MM.1S (cell line): Measurements from ENCODE around the gene HSPB8.

Experiments
- DNase-seq: peaks from one replicate; pipeline ENCODE4 v3.0.0-alpha.2; 2015
- H2AFZ ChIP-seq: fragments of 300-600 bp; sonication (generic); 2 replicates; pipeline ENCODE4 v1.6.0; 2016; ENCODE audit warnings: antibody characterized with exemption, low read length
- H3F3A ChIP-seq: fragments of 300-600 bp; sonication (generic); 2 replicates; pipeline ENCODE4 v1.6.1; 2016; ENCODE audit warnings: mild to moderate bottlenecking, antibody characterized with exemption, low read length, moderate library complexity, mixed read lengths; ENCODE audit not compliant: insufficient read depth
- H3K27ac ChIP-seq: fragments of 300-600 bp; sonication (generic); 2 replicates; pipeline ENCODE4 v1.5.1; 2016; ENCODE audit warnings: mild to moderate bottlenecking, low read length
- H3K27me3 ChIP-seq: fragments of 300-600 bp; sonication (generic); replicated peaks from 2 replicates; pipeline ENCODE4 v1.6.0; 2016; ENCODE audit warnings: low read length; ENCODE audit not compliant: insufficient read depth
- H3K36me3 ChIP-seq: fragments of 300-600 bp; sonication (generic); replicated peaks from 2 replicates; pipeline ENCODE4 v1.6.1; 2016; ENCODE audit warnings: mild to moderate bottlenecking, low read length, mixed read lengths; ENCODE audit not compliant: insufficient read depth
- H3K4me1 ChIP-seq: fragments of 300-600 bp; sonication (generic); 2 replicates; pipeline ENCODE4 v1.6.1; 2016; ENCODE audit warnings: low read length, mixed read lengths
- H3K4me2 ChIP-seq: fragments of 300-600 bp; sonication (generic); 2 replicates; pipeline ENCODE4 v1.6.0; 2016; ENCODE audit warnings: low read depth, low read length
- H3K4me3 ChIP-seq: fragments of 300-600 bp; sonication (generic); 2 replicates; pipeline ENCODE4 v1.5.1; 2016; ENCODE audit warnings: low read length, mixed read lengths
- H3K79me2 ChIP-seq: fragments of 300-600 bp; sonication (generic); 2 replicates; pipeline ENCODE4 v1.6.1; 2016; ENCODE audit warnings: mixed run types, low read length, mixed read lengths
- H3K9ac ChIP-seq: fragments of 300-600 bp; sonication (generic); 2 replicates; pipeline ENCODE4 v1.6.1; 2016; ENCODE audit warnings: low read length, mixed read lengths
- H3K9me2 ChIP-seq: fragments of 300-600 bp; sonication (generic); replicated peaks from 2 replicates; pipeline ENCODE4 v1.6.1; 2016; ENCODE audit warnings: mild to moderate bottlenecking, low read length, mixed read lengths; ENCODE audit not compliant: insufficient read depth
- H3K9me3 ChIP-seq: fragments of 300-600 bp; sonication (generic); replicated peaks from 2 replicates; pipeline ENCODE4 v1.6.1; 2016; ENCODE audit warnings: mild to moderate bottlenecking, low read length, mixed read lengths; ENCODE audit not compliant: insufficient read depth
- H4K20me1 ChIP-seq: fragments of 300-600 bp; sonication (generic); 2 replicates; pipeline ENCODE4 v1.6.1; 2016; ENCODE audit warnings: mild to moderate bottlenecking, low read length, moderate library complexity, mixed read lengths; ENCODE audit not compliant: insufficient read depth
- EZH2 ChIP-seq: fragments of 300-600 bp; sonication (generic); optimal IDR thresholded peaks from 2 replicates; pipeline ENCODE3; 2017; ENCODE audit warnings: low read depth, mild to moderate bottlenecking, antibody characterized with exemption, low read length, mixed read lengths
- EZH2phosphoT487 ChIP-seq: fragments of 300-600 bp; sonication (generic); IDR thresholded peaks from 2 replicates; pipeline ENCODE4 v1.6.1; 2018; ENCODE audit warnings: antibody characterized with exemption, low read length
- TF ChIP-seq, protein P1 (sequence below): fragments of 300-600 bp; sonication (generic); IDR thresholded peaks from 2 replicates; pipeline ENCODE4 v1.5.1; 2016; ENCODE audit warnings: antibody characterized with exemption, low read length, mixed read lengths

The HSPB8 gene

DNA sequence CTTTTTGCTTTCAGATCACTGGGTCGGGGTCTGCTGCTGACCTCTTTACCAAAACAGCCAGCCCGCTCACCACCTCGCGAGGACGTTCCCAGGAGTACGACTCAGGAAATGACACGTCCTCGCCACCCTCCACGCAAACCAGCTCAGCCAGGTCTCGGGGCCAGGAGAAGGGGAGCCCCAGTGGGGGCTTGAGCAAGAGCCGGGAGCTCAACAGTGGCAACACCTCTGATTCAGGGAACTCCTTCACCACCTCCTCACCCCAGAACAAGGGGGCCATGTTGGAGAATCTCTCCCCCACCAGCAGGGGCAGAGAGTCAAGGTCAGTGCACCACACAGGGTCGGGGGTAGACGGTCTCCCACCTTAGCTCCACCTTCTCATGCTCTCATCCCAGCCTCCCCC lies 33.4 kb upstream of the HSPB8 start:
- Histone ChIP-seq H4K20me1 (no peaks in the 10 kb centered on the region), H3K27me3 (no peaks in the 10 kb centered on the region), H3K9me3 (no peaks in the 10 kb centered on the region), H3F3A (no peaks in the 10 kb centered on the region), H3K36me3 (no peaks in the 10 kb centered on the region), H3K9me2 (no peaks in the 10 kb centered on the region), H3K4me2 (no peak overlapping the region), H3K4me1 (no peaks in the 10 kb centered on the region), H2AFZ (no peak overlapping the region), H3K79me2 (no peaks in the 10 kb centered on the region), H3K9ac (no peak overlapping the region), H3K4me3 (no peak overlapping the region), H3K27ac (no peak overlapping the region)
- no peak for TF ChIP-seq EZH2
- no peak for TF ChIP-seq EZH2phosphoT487
- TF ChIP-seq, protein P1, sequence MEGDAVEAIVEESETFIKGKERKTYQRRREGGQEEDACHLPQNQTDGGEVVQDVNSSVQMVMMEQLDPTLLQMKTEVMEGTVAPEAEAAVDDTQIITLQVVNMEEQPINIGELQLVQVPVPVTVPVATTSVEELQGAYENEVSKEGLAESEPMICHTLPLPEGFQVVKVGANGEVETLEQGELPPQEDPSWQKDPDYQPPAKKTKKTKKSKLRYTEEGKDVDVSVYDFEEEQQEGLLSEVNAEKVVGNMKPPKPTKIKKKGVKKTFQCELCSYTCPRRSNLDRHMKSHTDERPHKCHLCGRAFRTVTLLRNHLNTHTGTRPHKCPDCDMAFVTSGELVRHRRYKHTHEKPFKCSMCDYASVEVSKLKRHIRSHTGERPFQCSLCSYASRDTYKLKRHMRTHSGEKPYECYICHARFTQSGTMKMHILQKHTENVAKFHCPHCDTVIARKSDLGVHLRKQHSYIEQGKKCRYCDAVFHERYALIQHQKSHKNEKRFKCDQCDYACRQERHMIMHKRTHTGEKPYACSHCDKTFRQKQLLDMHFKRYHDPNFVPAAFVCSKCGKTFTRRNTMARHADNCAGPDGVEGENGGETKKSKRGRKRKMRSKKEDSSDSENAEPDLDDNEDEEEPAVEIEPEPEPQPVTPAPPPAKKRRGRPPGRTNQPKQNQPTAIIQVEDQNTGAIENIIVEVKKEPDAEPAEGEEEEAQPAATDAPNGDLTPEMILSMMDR = no peak
- DNase-seq = no peak

GRCh38 chr12:119147847-119148448 lies 30.8 kb upstream of the HSPB8 start:
- H3K27me3 ChIP-seq = no peaks in the 10 kb centered on the region
- no peaks in the 10 kb centered on the region for H4K20me1 ChIP-seq
- H3K4me2 ChIP-seq = no peak overlapping the region
- H3F3A ChIP-seq = no peaks in the 10 kb centered on the region
- no peaks in the 10 kb centered on the region for H3K9me2 ChIP-seq
- no peak overlapping the region for H2AFZ ChIP-seq
- H3K9ac ChIP-seq = no peak overlapping the region
- no peaks in the 10 kb centered on the region for H3K36me3 ChIP-seq
- H3K9me3 ChIP-seq = no peaks in the 10 kb centered on the region
- no peaks in the 10 kb centered on the region for H3K79me2 ChIP-seq
- no peak overlapping the region for H3K27ac ChIP-seq
- H3K4me3 ChIP-seq = no peak overlapping the region
- no peak for DNase-seq
- TF ChIP-seq EZH2phosphoT487 = no peak
- H3K4me1 ChIP-seq = no peaks in the 10 kb centered on the region

DNA sequence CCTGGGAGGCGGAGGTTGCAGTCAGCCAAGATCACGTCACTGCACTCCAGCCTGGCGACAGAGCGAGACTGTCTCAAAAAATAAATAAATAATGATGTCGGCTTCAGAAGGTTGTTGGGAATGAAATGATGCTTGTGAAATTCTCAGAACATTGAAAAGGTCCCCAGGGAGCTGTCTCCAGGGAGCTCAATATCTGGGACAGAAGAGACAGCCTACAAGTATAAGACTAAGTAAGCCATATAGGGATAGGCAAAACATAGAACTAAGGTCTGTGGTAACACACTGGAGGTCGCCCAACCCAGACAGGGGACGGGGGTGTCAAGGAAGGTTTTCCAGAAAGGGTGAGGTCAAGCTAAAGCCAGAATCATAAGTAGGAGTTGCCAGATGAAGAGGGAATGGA lies 29.5 kb upstream of the HSPB8 start:
- no peak for DNase-seq
- no peaks in the 10 kb centered on the region for H3K36me3 ChIP-seq
- H3K4me1 ChIP-seq = no peaks in the 10 kb centered on the region
- no peak overlapping the region for H3K9ac ChIP-seq
- no peaks in the 10 kb centered on the region for H3K79me2 ChIP-seq
- no peaks in the 10 kb centered on the region for H3F3A ChIP-seq
- H3K9me2 ChIP-seq = no peaks in the 10 kb centered on the region
- no peaks in the 10 kb centered on the region for H4K20me1 ChIP-seq
- no peak overlapping the region for H3K4me3 ChIP-seq
- H2AFZ ChIP-seq = no peak overlapping the region
- no peaks in the 10 kb centered on the region for H3K9me3 ChIP-seq
- H3K4me2 ChIP-seq = no peak overlapping the region
- H3K27me3 ChIP-seq = no peaks in the 10 kb centered on the region
- no peak overlapping the region for H3K27ac ChIP-seq
- TF ChIP-seq, protein P1 = no peak
- TF ChIP-seq EZH2 (no peak), EZH2phosphoT487 (no peak)

- H3F3A ChIP-seq = no peaks in the 10 kb centered on the region
- no peak for TF ChIP-seq EZH2
- no peak for TF ChIP-seq EZH2phosphoT487
- TF ChIP-seq, protein P1 = no peak
- H3K9me3 ChIP-seq = no peaks in the 10 kb centered on the region
- H3K4me2 ChIP-seq = no peak overlapping the region
- H3K79me2 ChIP-seq = no peaks in the 10 kb centered on the region
- no peaks in the 10 kb centered on the region for H3K4me1 ChIP-seq
- H2AFZ ChIP-seq = no peak overlapping the region
- no peak overlapping the region for H3K4me3 ChIP-seq
- no peaks in the 10 kb centered on the region for H3K36me3 ChIP-seq
- no peaks in the 10 kb centered on the region for H3K9me2 ChIP-seq
- H3K27ac ChIP-seq = no peak overlapping the region
- H4K20me1 ChIP-seq = no peaks in the 10 kb centered on the region
- no peak for DNase-seq
- H3K9ac ChIP-seq = no peak overlapping the region
- H3K27me3 ChIP-seq = no peaks in the 10 kb centered on the region
These were observed 27.2 kb upstream of the HSPB8 start for GRCh38 chr12:119151445-119152026.
